ENCODE measurements around the gene SLC29A4. TPM values are rescaled to one million over a fixed set of nuclear protein-coding genes. Genes with fewer than 3 reads are reported as not detected.
A peak's percentile ranks its signal among the peaks of the same experiment; 100 is the strongest.
"Not testable (repeated sequence)": the region's sequence is repeated elsewhere in the genome, so short reads cannot be mapped to it uniquely, and the experiment has no call there.

The SLC29A4 gene
- total RNA-seq, 2 experiments from 2014 or later: 0.39 to 1.1 TPM

DNA sequence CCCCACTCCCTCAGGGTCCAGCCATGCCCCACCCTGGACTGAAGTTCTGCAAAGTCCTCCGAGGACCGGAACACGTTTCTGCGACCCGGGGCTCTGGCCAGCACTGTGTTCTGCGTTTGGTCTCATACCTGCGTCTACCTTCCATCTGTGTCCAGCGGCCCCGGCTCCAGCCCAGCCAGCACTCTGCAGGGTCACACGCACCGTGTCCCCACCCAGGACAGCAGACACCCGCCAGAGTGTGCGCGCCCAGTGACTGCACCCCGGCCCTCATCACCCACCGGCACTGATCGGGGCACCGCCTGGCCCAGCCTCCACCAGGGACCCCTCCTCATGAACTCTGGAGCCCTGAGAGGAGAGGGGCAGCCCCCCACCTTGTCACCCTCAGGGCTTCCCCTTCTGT is 20.3 kb downstream of the SLC29A4 start:
- Mint-ChIP-seq H3K4me1 (ENCODE audit: low read depth) (no peaks in the 10 kb centered on the region), H3K9me3 (no peaks in the 10 kb centered on the region), H3K27ac (no peak overlapping the region), H3K4me3 (no peak overlapping the region), H3K27me3 (no peaks in the 10 kb centered on the region), H3K36me3 (ENCODE audit: low read depth) (peaks cover under 1% of the 10 kb centered on the region)
- Histone ChIP-seq H3K36me3 (ENCODE audit: insufficient read depth, low read length) (peaks cover 8% of the 10 kb centered on the region), H3K27ac (ENCODE audit: low read depth in 1 of 2, low read length in 2 of 2) (no peak overlapping the region), H3K4me3 (ENCODE audit: low read length) (no peak overlapping the region), H3K9me3 (ENCODE audit: control insufficient read depth in 1 of 2, insufficient read depth in 1 of 2, low read length in 2 of 2) (peaks cover 0 to 8% of the 10 kb centered on the region in 2 experiments), H3K27me3 (ENCODE audit: control insufficient read depth in 1 of 2, insufficient read depth in 2 of 2, low read length in 2 of 2) (no peaks in the 10 kb centered on the region), H3K4me1 (ENCODE audit: insufficient read depth, low read length) (peaks cover 2% of the 10 kb centered on the region)
- CTCF ChIA-PET: no interaction called here
- DNase-seq: peak in 1 of 14 experiments; percentile 10
- intact Hi-C loops (cut with DNase I, micrococcal nuclease): no loop called here
- TF ChIP-seq, protein P1, sequence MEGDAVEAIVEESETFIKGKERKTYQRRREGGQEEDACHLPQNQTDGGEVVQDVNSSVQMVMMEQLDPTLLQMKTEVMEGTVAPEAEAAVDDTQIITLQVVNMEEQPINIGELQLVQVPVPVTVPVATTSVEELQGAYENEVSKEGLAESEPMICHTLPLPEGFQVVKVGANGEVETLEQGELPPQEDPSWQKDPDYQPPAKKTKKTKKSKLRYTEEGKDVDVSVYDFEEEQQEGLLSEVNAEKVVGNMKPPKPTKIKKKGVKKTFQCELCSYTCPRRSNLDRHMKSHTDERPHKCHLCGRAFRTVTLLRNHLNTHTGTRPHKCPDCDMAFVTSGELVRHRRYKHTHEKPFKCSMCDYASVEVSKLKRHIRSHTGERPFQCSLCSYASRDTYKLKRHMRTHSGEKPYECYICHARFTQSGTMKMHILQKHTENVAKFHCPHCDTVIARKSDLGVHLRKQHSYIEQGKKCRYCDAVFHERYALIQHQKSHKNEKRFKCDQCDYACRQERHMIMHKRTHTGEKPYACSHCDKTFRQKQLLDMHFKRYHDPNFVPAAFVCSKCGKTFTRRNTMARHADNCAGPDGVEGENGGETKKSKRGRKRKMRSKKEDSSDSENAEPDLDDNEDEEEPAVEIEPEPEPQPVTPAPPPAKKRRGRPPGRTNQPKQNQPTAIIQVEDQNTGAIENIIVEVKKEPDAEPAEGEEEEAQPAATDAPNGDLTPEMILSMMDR (IDR thresholded peaks at IDR 0.05): no peak
- ATAC-seq (ENCODE audit: poor library complexity): no peak
- POLR2A ChIA-PET: no interaction called here

GRCh38 chr7:5303591-5304505 is 21.1 kb downstream of the SLC29A4 start:
- Mint-ChIP-seq H3K36me3 (ENCODE audit: low read depth) (peaks cover 6% of the 10 kb centered on the region), H3K9me3 (no peaks in the 10 kb centered on the region), H3K27me3 (no peaks in the 10 kb centered on the region), H3K4me3 (no peak overlapping the region), H3K27ac (no peak overlapping the region), H3K4me1 (ENCODE audit: low read depth) (no peaks in the 10 kb centered on the region)
- Histone ChIP-seq H3K4me3 (ENCODE audit: low read length) (no peak overlapping the region), H3K4me1 (ENCODE audit: insufficient read depth, low read length) (no peaks in the 10 kb centered on the region), H3K36me3 (ENCODE audit: insufficient read depth, low read length) (peaks cover 12% of the 10 kb centered on the region), H3K27me3 (ENCODE audit: control insufficient read depth in 1 of 2, insufficient read depth in 2 of 2, low read length in 2 of 2) (no peaks in the 10 kb centered on the region), H3K27ac (ENCODE audit: low read depth in 1 of 2, low read length in 2 of 2) (no peak overlapping the region), H3K9me3 (ENCODE audit: control insufficient read depth in 1 of 2, insufficient read depth in 1 of 2, low read length in 2 of 2) (peaks cover 0 to 8% of the 10 kb centered on the region in 2 experiments)
- TF ChIP-seq, protein P1 (IDR thresholded peaks at IDR 0.05): no peak
- DNase-seq: peak in 1 of 14 experiments; percentile 16
- POLR2A ChIA-PET: interaction anchor here (0.7 kb wide), 1 partner anchor 1980 kb away, joined by 3 read pairs; no protein-coding TSS in a partner anchor
- intact Hi-C loops (cut with DNase I, micrococcal nuclease): no loop called here
- CTCF ChIA-PET: no interaction called here
- ATAC-seq (ENCODE audit: poor library complexity): no peak

DNA sequence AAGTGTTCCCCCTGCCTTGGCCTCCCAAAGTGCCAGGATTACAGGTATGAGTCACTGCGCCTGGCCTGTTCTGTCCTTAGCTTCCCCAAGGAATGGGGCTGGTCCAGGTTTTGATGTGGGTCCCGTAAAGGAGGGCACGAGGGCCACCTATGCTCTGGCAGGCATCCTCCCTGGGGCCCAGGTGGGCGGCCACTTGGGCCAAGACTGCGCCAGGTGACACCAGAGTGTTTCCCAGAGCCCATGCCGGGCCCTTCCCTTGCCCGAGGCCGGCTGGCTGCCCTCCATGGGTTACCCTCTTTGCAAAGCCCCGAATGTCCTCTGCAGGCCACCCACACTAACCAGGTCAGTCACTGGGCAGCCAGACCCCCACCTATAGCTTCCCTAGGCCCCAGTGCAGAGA is 22.3 kb downstream of the SLC29A4 start:
- CTCF ChIA-PET: interaction anchor here (0.6 kb wide), 1 partner anchor 166 kb away, joined by 3 read pairs; no protein-coding TSS in a partner anchor
- H3K4me3 ChIP-seq (ENCODE audit: low read length); POLR2A ChIA-PET; H3K4me1 Mint-ChIP-seq (ENCODE audit: low read depth); DNase-seq; H3K9me3 Mint-ChIP-seq; H3K4me3 Mint-ChIP-seq; H3K27ac Mint-ChIP-seq; H3K9me3 ChIP-seq (ENCODE audit: control insufficient read depth in 1 of 2, insufficient read depth in 1 of 2, low read length in 2 of 2); intact Hi-C loops (cut with DNase I, micrococcal nuclease); H3K27ac ChIP-seq (ENCODE audit: low read depth in 1 of 2, low read length in 2 of 2); H3K27me3 ChIP-seq (ENCODE audit: control insufficient read depth in 1 of 2, insufficient read depth in 2 of 2, low read length in 2 of 2); H3K4me1 ChIP-seq (ENCODE audit: insufficient read depth, low read length); ATAC-seq (ENCODE audit: poor library complexity); H3K27me3 Mint-ChIP-seq: not testable (repeated sequence)
- H3K36me3 Mint-ChIP-seq (ENCODE audit: low read depth): peaks cover 12% of the 10 kb centered on the region
- peaks cover 12% of the 10 kb centered on the region for H3K36me3 ChIP-seq (ENCODE audit: insufficient read depth, low read length)

DNA sequence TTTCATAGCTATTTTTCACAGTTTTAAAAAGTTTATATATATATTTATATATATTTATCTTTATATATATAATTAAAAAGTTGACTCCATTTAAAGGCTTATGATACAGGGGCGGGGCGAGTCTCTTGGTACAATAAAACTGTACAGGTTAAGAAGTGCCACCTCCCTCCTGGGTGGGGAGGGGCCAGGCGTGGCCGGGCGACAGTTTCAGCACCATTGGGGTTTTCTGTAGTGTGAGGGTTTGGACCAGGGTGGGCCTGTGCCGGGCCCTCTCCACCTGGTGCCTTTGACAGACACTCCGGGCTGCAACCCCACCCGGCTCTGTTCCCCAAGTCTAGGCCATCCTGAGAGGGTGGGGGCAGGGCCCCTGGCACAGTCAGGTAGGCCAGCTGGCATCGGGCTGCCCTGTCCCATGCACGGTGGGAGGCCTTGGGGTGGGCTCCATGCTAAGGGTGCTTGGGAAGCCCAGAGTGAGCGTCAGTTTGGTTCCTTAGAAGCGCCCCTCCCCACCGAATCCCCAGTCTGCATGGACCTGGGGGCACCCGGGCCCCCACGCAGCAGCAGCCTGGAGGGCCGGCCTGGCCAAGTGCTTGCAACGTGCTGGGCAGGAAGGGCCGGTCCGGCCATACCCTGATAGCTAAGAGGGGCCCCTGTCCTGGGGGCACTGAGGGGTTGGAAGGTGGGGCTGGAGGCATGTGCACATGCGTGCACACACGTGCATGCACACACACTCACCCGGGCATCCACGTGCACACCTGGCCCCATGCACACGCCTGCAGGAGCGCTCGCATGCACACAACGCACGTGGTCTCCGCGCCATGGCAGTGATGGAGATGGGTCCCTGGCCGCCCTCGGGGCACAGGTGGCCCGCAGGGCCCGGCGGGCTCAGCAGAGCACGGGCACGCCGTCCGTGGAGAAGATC is 24.7 kb downstream of the SLC29A4 start:
- H3K9me3 ChIP-seq (ENCODE audit: control insufficient read depth in 1 of 2, insufficient read depth in 1 of 2, low read length in 2 of 2); H3K4me1 Mint-ChIP-seq (ENCODE audit: low read depth); DNase-seq; ATAC-seq (ENCODE audit: poor library complexity); H3K4me1 ChIP-seq (ENCODE audit: insufficient read depth, low read length); H3K9me3 Mint-ChIP-seq; H3K27ac Mint-ChIP-seq; POLR2A ChIA-PET; H3K4me3 Mint-ChIP-seq; H3K4me3 ChIP-seq (ENCODE audit: low read length); intact Hi-C loops (cut with DNase I, micrococcal nuclease); H3K27me3 ChIP-seq (ENCODE audit: control insufficient read depth in 1 of 2, insufficient read depth in 2 of 2, low read length in 2 of 2); H3K27ac ChIP-seq (ENCODE audit: low read depth in 1 of 2, low read length in 2 of 2); H3K27me3 Mint-ChIP-seq; CTCF ChIA-PET: not testable (repeated sequence)
- peaks cover 32% of the 10 kb centered on the region for H3K36me3 Mint-ChIP-seq (ENCODE audit: low read depth)
- peaks cover 14% of the 10 kb centered on the region for H3K36me3 ChIP-seq (ENCODE audit: insufficient read depth, low read length)
